ENCODE results near the gene TMEM200A.

Gene TMEM200A

DNA sequence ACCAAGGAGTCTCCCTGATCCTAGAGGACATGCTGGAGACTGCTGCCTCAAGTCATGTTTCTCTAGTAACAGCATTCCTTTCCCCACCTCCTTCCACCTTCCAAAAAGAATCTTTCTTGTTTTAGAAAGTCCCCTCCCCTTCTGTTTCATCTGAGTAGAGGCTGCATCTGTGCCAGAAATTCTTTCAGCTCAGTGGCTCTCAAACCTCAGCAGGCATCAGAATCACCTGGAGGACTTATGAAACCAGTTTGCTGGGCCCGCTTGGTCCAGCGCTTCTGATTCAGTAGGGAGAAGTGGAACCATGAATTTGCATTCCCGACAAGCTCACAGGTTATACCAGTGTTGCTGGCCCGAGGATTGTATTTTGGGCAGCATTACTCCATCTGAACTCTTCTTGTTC, 55.1 kb downstream of the TMEM200A start:
- H3K27ac ChIP-seq (ENCODE audit: insufficient read depth in 1 of 2, low read depth in 1 of 2, low read length in 2 of 2, poor library complexity in 1 of 2, severe bottlenecking in 2 of 2), result no peak overlapping the region
- no peaks in the 10 kb centered on the region for H3K27me3 ChIP-seq (replicated peaks in 2 of 5; ENCODE audit: control insufficient read depth in 4 of 5, insufficient read depth in 5 of 5, low read length in 4 of 5)
- H3K9me3 ChIP-seq (ENCODE audit: control extremely low read depth in 1 of 5, control insufficient read depth in 4 of 5, insufficient read depth in 2 of 5, low read depth in 1 of 5, low read length in 4 of 5), result no peaks in the 10 kb centered on the region
- ChIA-PET POLR2A (no interaction called here), CTCF (no interaction called here)
- no peaks in the 10 kb centered on the region for H3K36me3 ChIP-seq (ENCODE audit: control insufficient read depth in 4 of 4, insufficient read depth in 4 of 4, low read length in 3 of 4)
- H3K4me1 ChIP-seq (ENCODE audit: control extremely low read depth in 1 of 4, control insufficient read depth in 4 of 4, insufficient read depth in 4 of 4, low read length in 3 of 4), result peaks cover 2 to 15% (median 11%) of the 10 kb centered on the region in 4 experiments
- WGBS (ENCODE audit: insufficient coverage), result 96% methylated on average over 4 of the region's 4 CpGs
- no peak overlapping the region for H3K4me3 ChIP-seq (ENCODE audit: control insufficient read depth in 1 of 7, extremely low read depth in 1 of 7, insufficient read depth in 4 of 7, low read depth in 2 of 7, low read length in 6 of 7)
- DNase-seq, result no peak

GRCh38 chr6:130421585-130421984, 55.8 kb downstream of the TMEM200A start:
- Histone ChIP-seq H3K4me3 (ENCODE audit: control insufficient read depth in 1 of 7, extremely low read depth in 1 of 7, insufficient read depth in 4 of 7, low read depth in 2 of 7, low read length in 6 of 7) (no peak overlapping the region), H3K4me1 (ENCODE audit: control extremely low read depth in 1 of 4, control insufficient read depth in 4 of 4, insufficient read depth in 4 of 4, low read length in 3 of 4) (peaks cover 2 to 12% (median 10%) of the 10 kb centered on the region in 4 experiments), H3K36me3 (ENCODE audit: control insufficient read depth in 4 of 4, insufficient read depth in 4 of 4, low read length in 3 of 4) (peaks cover 0 to 1% (median 0%) of the 10 kb centered on the region in 4 experiments), H3K27ac (ENCODE audit: insufficient read depth in 1 of 2, low read depth in 1 of 2, low read length in 2 of 2, poor library complexity in 1 of 2, severe bottlenecking in 2 of 2) (no peak overlapping the region), H3K9me3 (ENCODE audit: control extremely low read depth in 1 of 5, control insufficient read depth in 4 of 5, insufficient read depth in 2 of 5, low read depth in 1 of 5, low read length in 4 of 5) (no peaks in the 10 kb centered on the region), H3K27me3 (replicated peaks in 2 of 5; ENCODE audit: control insufficient read depth in 4 of 5, insufficient read depth in 5 of 5, low read length in 4 of 5) (no peaks in the 10 kb centered on the region)
- ChIA-PET CTCF (no interaction called here), POLR2A (no interaction called here)
- no CpG with 5 or more reads among the region's 1 CpG for WGBS (ENCODE audit: insufficient coverage)
- no peak for DNase-seq

DNA sequence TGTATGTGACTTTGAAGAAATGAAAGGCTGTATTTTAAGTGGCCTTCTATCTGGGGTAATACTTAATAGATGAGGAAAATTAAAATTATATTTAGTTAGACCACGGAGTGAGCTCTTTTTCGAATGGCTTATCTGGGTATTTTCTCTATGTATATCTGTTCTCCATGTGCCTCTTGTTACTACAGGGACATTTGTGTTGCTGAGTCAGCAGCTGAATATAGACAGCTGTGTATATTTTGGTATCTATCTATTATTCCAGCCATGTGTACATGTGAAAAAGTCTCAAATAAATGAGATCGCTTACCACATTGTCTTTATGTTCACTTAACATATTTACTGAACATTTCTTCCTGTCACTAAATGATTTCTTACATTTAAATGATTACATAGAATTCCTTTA, 57.2 kb downstream of the TMEM200A start:
- POLR2A ChIA-PET, result no interaction called here
- Histone ChIP-seq H3K27ac (ENCODE audit: insufficient read depth in 1 of 2, low read depth in 1 of 2, low read length in 2 of 2, poor library complexity in 1 of 2, severe bottlenecking in 2 of 2) (no peak overlapping the region), H3K4me3 (ENCODE audit: control insufficient read depth in 1 of 7, extremely low read depth in 1 of 7, insufficient read depth in 4 of 7, low read depth in 2 of 7, low read length in 6 of 7) (no peak overlapping the region), H3K36me3 (ENCODE audit: control insufficient read depth in 4 of 4, insufficient read depth in 4 of 4, low read length in 3 of 4) (peaks cover 0 to 3% (median 0%) of the 10 kb centered on the region in 4 experiments), H3K4me1 (ENCODE audit: control extremely low read depth in 1 of 4, control insufficient read depth in 4 of 4, insufficient read depth in 4 of 4, low read length in 3 of 4) (peaks cover 0 to 5% (median under 1%) of the 10 kb centered on the region in 4 experiments), H3K9me3 (ENCODE audit: control extremely low read depth in 1 of 5, control insufficient read depth in 4 of 5, insufficient read depth in 2 of 5, low read depth in 1 of 5, low read length in 4 of 5) (no peaks in the 10 kb centered on the region), H3K27me3 (replicated peaks in 2 of 5; ENCODE audit: control insufficient read depth in 4 of 5, insufficient read depth in 5 of 5, low read length in 4 of 5) (no peaks in the 10 kb centered on the region)
- DNase-seq, result no peak
- WGBS (ENCODE audit: insufficient coverage), result no CpG with 5 or more reads among the region's 3 CpGs
- CTCF ChIA-PET, result no interaction called here

GRCh38 chr6:130424710-130425109, 58.9 kb downstream of the TMEM200A start:
- no peaks in the 10 kb centered on the region for H3K9me3 ChIP-seq (ENCODE audit: control extremely low read depth in 1 of 5, control insufficient read depth in 4 of 5, insufficient read depth in 2 of 5, low read depth in 1 of 5, low read length in 4 of 5)
- no peak overlapping the region for H3K4me3 ChIP-seq (ENCODE audit: control insufficient read depth in 1 of 7, extremely low read depth in 1 of 7, insufficient read depth in 4 of 7, low read depth in 2 of 7, low read length in 6 of 7)
- no peaks in the 10 kb centered on the region for H3K4me1 ChIP-seq (ENCODE audit: control extremely low read depth in 1 of 4, control insufficient read depth in 4 of 4, insufficient read depth in 4 of 4, low read length in 3 of 4)
- POLR2A ChIA-PET, result no interaction called here
- H3K36me3 ChIP-seq (ENCODE audit: control insufficient read depth in 4 of 4, insufficient read depth in 4 of 4, low read length in 3 of 4), result peaks cover 0 to 3% (median 0%) of the 10 kb centered on the region in 4 experiments
- CTCF ChIA-PET, result no interaction called here
- no peak overlapping the region for H3K27ac ChIP-seq (ENCODE audit: insufficient read depth in 1 of 2, low read depth in 1 of 2, low read length in 2 of 2, poor library complexity in 1 of 2, severe bottlenecking in 2 of 2)
- no peak for DNase-seq
- 100% methylated on average over 2 of the region's 2 CpGs for WGBS (ENCODE audit: insufficient coverage)
- no peaks in the 10 kb centered on the region for H3K27me3 ChIP-seq (replicated peaks in 2 of 5; ENCODE audit: control insufficient read depth in 4 of 5, insufficient read depth in 5 of 5, low read length in 4 of 5)

GRCh38 chr6:130425537-130425936, 59.7 kb downstream of the TMEM200A start:
- no peaks in the 10 kb centered on the region for H3K27me3 ChIP-seq (replicated peaks in 2 of 5; ENCODE audit: control insufficient read depth in 4 of 5, insufficient read depth in 5 of 5, low read length in 4 of 5)
- no peak overlapping the region for H3K4me3 ChIP-seq (ENCODE audit: control insufficient read depth in 1 of 7, extremely low read depth in 1 of 7, insufficient read depth in 4 of 7, low read depth in 2 of 7, low read length in 6 of 7)
- no peaks in the 10 kb centered on the region for H3K9me3 ChIP-seq (ENCODE audit: control extremely low read depth in 1 of 5, control insufficient read depth in 4 of 5, insufficient read depth in 2 of 5, low read depth in 1 of 5, low read length in 4 of 5)
- no CpG with 5 or more reads among the region's 1 CpG for WGBS (ENCODE audit: insufficient coverage)
- no peak overlapping the region for H3K27ac ChIP-seq (ENCODE audit: insufficient read depth in 1 of 2, low read depth in 1 of 2, low read length in 2 of 2, poor library complexity in 1 of 2, severe bottlenecking in 2 of 2)
- no peak for DNase-seq
- H3K4me1 ChIP-seq (ENCODE audit: control extremely low read depth in 1 of 4, control insufficient read depth in 4 of 4, insufficient read depth in 4 of 4, low read length in 3 of 4), result no peaks in the 10 kb centered on the region
- ChIA-PET POLR2A (no interaction called here), CTCF (no interaction called here)
- H3K36me3 ChIP-seq (ENCODE audit: control insufficient read depth in 4 of 4, insufficient read depth in 4 of 4, low read length in 3 of 4), result peaks cover 0 to 3% (median 0%) of the 10 kb centered on the region in 4 experiments

DNA sequence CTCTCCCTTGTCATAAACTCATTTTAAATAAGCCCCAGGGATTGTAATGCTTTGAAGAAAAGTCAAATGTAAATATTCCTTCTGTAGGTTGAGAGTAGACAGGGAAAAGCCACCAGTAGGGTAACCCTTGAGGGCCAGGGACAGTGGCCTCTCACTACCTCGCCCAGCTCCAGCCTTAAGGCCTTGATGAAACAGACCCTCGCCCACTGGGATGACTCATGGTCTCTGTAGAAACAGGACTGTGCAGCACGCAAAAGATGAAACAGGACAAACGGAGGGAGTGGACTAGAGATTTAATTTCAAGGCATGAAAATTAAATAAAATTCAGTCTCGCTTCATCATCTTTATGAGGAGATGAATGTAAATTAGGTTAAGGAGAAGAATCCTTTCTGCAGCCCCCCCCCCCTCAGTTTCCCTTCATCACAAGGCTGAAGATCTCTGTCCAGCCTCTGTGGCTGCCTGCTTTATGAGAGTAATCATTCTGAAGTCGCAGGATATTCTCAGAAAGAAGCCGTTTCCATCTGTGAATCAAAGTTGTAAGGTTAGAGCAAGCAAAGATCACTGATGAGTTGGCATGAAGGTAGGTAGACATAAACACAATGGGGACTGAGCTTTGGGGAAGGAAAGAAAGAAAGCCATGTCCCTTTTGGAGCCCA, 60.4 kb downstream of the TMEM200A start:
- DNase-seq, result no peak
- peaks cover 0 to 1% (median 0%) of the 10 kb centered on the region in 4 experiments for H3K4me1 ChIP-seq (ENCODE audit: control extremely low read depth in 1 of 4, control insufficient read depth in 4 of 4, insufficient read depth in 4 of 4, low read length in 3 of 4)
- no peaks in the 10 kb centered on the region for H3K9me3 ChIP-seq (ENCODE audit: control extremely low read depth in 1 of 5, control insufficient read depth in 4 of 5, insufficient read depth in 2 of 5, low read depth in 1 of 5, low read length in 4 of 5)
- H3K36me3 ChIP-seq (ENCODE audit: control insufficient read depth in 4 of 4, insufficient read depth in 4 of 4, low read length in 3 of 4), result peaks cover 0 to 3% (median 0%) of the 10 kb centered on the region in 4 experiments
- POLR2A ChIA-PET, result no interaction called here
- no peaks in the 10 kb centered on the region for H3K27me3 ChIP-seq (replicated peaks in 2 of 5; ENCODE audit: control insufficient read depth in 4 of 5, insufficient read depth in 5 of 5, low read length in 4 of 5)
- WGBS (ENCODE audit: insufficient coverage), result 96% methylated on average over 6 of the region's 7 CpGs
- H3K4me3 ChIP-seq (ENCODE audit: control insufficient read depth in 1 of 7, extremely low read depth in 1 of 7, insufficient read depth in 4 of 7, low read depth in 2 of 7, low read length in 6 of 7), result no peak overlapping the region
- no peak overlapping the region for H3K27ac ChIP-seq (ENCODE audit: insufficient read depth in 1 of 2, low read depth in 1 of 2, low read length in 2 of 2, poor library complexity in 1 of 2, severe bottlenecking in 2 of 2)
- CTCF ChIA-PET, result no interaction called here

DNA sequence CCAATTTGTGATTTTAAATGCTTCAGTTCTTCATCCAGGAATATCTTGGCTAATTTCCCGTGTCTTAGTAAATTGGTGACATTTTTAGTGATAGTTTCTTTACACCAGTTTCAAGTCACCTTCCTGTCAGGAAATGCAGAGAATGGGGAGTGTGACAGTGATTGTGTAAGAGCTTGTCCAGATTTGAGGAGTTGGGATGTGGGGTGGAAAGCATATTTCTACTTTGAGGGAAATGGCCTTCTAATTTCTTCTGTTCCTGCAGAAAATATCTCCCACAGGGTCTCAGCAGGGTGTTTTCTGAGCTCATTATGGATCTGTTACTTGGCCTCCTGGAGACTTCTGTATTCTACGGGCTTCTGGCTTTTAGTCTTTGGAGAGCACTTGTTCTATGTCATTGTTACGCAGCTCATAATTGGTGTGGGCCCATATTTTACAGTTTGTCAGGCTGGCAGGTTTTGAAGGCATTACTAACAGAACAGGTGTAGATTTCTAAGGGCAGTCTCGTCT, 65.6 kb downstream of the TMEM200A start:
- Histone ChIP-seq H3K27me3 (replicated peaks in 2 of 5; ENCODE audit: control insufficient read depth in 4 of 5, insufficient read depth in 5 of 5, low read length in 4 of 5) (no peaks in the 10 kb centered on the region), H3K9me3 (ENCODE audit: control extremely low read depth in 1 of 5, control insufficient read depth in 4 of 5, insufficient read depth in 2 of 5, low read depth in 1 of 5, low read length in 4 of 5) (no peaks in the 10 kb centered on the region), H3K4me1 (ENCODE audit: control extremely low read depth in 1 of 4, control insufficient read depth in 4 of 4, insufficient read depth in 4 of 4, low read length in 3 of 4) (peaks cover 0 to 10% (median 2%) of the 10 kb centered on the region in 4 experiments), H3K36me3 (ENCODE audit: control insufficient read depth in 4 of 4, insufficient read depth in 4 of 4, low read length in 3 of 4) (peaks cover 0 to 3% (median 0%) of the 10 kb centered on the region in 4 experiments), H3K27ac (ENCODE audit: insufficient read depth in 1 of 2, low read depth in 1 of 2, low read length in 2 of 2, poor library complexity in 1 of 2, severe bottlenecking in 2 of 2) (no peak overlapping the region), H3K4me3 (ENCODE audit: control insufficient read depth in 1 of 7, extremely low read depth in 1 of 7, insufficient read depth in 4 of 7, low read depth in 2 of 7, low read length in 6 of 7) (no peak overlapping the region)
- 78% methylated on average over 3 of the region's 4 CpGs for WGBS (ENCODE audit: insufficient coverage)
- CTCF ChIA-PET, result interaction anchor here (1.2 kb wide), 1 partner anchor 50 kb away, joined by 3 read pairs; no protein-coding TSS in a partner anchor
- no peak for DNase-seq
- POLR2A ChIA-PET, result no interaction called here

All from common myeloid progenitor, CD34-positive (primary cell).